HT1080 (cell line): ENCODE measurements around the gene HPCAL1. TPM values are rescaled to one million over a fixed set of nuclear protein-coding genes. Genes with fewer than 3 reads are reported as not detected.

Experiments used
- DNase-seq: peaks from one replicate; pipeline ENCODE4 v3.0.0-alpha.2; 2015; ENCODE audit warnings: low read depth
- total RNA-seq: library from RNA; depleted of rRNA; stranded (reverse); fragments of >200 nt; shearing (Covaris generic); gene quantifications from 2 replicates; pipeline ENCODE4 v1.2.3, GENCODE V29; 2014

HPCAL1 gene
- total RNA-seq, 1 experiment from 2014 or later = 201 TPM

DNA sequence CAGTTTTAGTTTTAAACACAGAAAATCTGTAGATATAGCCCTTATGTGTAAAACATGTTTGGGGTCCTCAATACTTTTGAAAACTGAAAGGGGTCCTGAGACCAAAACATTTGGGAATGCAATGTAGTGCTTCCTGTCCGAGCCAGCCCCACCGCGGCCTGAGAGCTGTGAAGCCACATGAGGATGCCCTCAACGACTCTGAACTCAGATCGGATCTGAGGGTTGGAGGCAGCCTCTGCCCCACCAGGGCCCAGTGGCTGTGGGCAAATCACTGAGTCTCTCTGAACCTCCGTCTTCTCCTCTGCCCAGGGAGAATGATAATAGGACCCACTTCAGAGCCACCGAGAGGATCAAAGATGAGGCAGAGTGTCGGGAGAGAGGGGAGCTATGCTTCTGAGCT is 33.4 kb upstream of the HPCAL1 start:
- no peak for DNase-seq

DNA sequence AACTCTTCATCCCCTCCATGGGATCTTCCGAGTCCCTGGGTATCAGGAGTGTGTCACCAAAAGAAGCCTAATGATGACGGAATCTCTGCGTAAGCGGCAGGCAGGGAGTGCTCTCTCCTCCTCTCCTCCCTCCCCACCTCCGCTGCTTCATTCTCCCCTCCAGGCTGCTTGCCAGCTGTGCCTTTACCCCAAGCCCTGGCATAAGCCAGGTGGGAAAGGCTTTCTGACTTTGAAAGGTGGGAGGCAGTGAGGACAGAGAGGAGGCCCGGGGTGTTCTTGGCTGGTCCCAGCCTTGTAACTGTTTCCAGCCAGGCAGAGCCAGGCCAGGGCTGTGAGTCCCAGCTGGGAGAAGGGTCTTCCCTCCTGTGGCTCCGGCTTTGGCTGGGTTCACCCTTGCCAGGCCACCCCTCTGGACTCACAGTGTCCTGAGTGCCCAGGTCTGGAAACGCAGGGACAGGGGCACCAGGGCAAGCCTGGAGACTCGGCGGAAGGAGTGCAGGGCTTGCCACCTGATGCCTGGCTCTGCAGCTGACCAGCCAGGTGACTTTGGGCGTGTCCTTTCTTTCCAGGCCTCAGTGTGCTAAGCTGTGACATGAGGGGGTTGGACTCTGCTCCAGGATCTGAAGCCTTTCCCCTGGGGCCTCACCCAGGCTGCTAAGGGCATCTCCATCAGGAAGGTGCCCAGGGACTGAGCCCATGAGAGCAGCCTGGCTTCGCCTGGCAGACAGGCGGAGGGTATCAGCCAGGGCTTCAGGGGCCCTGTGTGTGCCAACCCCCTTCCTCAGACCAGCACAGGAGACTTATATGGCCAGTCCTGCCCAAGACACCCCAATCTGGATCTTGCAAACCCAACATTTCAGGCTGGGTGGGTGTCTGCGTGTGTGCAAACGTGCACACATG is 32.7 kb upstream of the HPCAL1 start:
- no peak for DNase-seq

DNA sequence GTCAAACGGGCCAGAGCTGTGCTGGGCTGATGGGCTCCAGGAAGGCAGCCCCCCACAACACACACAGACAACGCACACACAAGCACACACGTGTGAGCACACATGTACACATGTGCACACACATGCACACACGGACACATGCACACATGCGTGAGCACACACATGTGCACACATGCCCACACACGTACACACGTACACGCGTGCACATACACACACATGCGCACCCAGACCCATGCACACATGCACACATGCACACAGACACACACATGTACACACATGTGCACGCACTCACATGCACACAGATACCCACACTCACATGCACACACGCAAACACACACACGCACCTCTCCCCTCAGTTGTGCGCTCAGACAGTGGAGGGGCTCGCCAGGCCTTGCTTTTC is 31.2 kb upstream of the HPCAL1 start:
- no peak for DNase-seq

DNA sequence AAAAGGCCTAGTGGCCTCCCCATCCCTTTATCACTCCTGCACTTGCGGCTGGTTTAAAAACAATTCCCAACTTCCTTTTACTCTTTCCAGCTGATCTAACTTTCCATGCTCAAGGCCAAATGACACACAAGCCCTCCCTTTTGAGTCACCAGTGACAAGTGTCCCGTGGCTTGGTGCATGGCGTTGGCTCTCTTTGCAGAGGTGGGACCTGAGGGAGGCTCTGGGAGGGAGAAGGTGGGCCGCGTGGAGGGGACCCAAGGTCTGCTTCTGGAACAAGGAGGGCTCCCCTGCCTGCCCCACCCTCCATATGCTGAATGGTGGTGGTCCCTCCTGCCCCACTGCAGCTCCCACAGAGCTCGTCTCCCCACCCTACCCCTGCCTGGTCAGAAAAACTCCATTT is 30.8 kb upstream of the HPCAL1 start:
- no peak for DNase-seq

DNA sequence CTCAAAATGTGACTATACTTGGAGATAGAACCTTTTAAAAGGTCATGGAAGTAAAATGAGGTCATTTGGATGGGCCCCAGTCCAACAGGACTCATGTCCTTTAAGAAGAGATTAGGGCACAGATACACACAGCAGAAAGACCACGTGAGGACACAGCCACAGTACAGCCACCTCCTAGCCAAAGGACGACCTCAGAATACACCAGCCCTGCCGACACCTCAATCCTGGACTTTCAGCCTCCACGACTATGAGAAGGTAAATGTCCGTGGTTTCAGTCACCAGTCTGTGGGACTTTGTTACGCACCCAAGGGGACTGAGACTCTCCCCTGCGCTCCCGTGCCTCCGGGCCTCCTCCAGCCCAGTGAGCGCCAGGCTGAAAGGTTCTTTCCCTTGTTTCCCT is 30.2 kb upstream of the HPCAL1 start:
- no peak for DNase-seq

DNA sequence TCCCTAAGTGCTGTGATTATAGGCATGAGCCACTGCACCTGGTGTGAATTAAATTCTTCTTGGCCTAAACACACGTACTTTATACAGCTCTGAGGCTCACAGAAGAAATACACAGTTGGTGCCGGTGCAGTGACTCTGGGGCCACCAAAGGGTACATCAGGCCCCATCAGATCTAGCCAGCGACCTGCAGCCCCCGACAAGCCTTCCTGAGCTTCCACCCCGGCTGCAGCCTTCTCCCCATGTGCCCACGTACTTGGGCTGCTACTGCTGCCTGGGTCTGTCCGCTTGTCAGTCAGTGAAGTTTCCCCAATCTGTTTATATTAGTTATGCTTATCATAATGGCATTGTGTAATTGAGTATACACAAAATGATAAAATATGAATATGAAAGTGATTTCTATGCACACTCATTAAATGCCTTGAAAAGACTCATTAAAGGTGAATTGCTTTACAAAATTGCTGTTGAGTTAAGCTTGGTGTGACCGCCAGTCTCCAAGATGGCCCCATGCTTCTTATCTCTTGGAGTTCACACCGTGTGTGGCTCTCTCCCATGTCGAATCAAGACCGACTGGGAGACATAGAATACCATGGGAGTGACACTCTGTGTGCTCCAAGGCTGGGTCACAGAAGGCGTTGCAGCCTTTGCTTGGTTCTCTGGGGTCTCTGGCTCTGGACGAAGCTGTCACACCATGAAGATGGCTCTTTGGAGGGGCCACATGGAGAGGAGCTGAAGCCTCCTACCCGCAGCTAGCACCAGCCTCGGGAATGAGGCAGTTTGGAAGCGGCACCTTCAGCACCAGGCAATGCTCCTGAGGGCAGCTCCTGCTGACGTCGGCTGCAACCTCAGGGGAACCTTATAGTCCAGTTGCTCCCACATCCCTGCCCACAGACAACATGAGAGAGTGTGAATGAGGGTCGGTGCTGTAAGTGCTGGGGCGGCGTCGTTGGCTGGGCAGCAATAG is 29.2 kb upstream of the HPCAL1 start:
- no peak for DNase-seq

DNA sequence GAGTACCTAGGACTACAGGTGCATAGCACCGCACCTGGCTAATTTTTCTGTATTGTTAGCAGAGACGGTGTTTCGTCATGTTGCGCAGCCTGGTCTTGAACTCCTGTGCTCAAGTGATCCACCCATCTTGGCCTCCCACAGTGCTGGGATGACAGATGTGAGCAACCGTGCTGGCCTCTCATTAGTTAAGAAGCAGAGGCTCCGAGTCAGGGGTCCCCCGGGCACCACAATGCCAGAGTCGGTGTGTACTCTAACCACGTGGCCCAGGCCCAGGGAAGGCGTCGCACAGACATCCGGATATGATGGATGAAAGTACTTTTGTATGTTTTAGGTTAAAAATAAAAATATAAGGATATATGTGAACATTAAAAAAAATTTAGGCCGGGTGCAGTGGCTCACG is 28.3 kb upstream of the HPCAL1 start:
- no peak for DNase-seq

DNA sequence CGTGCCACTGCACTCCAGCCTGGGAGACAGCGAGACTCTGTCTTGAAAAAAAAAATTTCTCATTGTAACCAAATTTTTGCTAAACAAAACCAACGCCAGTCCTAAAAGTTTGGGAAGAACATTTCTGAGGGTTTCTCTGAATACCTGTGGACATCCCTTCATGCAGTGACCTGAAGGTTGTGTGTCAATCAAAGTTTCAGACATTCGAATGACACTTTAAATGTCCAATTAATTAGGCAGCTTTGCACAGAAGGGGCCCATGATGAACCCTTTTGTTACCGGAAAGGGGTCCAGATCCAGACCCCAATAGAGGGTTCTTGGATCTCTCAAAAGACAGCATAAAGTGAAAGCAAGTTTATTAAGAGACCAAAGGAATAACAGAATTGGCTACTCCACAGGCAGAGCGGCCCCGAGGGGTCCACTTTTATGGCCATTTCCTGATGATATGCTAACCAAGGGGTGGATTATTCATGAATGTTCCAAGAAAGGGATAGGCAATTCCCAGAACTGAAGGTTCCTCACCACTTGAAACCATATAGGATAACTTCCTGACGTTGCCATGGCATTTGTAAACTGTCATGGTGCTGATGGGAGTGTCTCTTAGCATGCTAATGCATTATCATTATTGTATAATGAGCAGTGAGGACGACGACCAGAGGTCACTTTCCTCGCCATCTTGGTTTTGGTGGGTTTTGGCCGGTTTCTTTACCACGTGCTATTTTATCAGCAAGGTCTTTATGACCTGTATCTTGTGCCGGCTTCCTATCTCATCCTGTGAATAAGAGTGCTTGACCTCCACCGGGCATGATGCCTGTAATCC is 27.5 kb upstream of the HPCAL1 start:
- no peak for DNase-seq

DNA sequence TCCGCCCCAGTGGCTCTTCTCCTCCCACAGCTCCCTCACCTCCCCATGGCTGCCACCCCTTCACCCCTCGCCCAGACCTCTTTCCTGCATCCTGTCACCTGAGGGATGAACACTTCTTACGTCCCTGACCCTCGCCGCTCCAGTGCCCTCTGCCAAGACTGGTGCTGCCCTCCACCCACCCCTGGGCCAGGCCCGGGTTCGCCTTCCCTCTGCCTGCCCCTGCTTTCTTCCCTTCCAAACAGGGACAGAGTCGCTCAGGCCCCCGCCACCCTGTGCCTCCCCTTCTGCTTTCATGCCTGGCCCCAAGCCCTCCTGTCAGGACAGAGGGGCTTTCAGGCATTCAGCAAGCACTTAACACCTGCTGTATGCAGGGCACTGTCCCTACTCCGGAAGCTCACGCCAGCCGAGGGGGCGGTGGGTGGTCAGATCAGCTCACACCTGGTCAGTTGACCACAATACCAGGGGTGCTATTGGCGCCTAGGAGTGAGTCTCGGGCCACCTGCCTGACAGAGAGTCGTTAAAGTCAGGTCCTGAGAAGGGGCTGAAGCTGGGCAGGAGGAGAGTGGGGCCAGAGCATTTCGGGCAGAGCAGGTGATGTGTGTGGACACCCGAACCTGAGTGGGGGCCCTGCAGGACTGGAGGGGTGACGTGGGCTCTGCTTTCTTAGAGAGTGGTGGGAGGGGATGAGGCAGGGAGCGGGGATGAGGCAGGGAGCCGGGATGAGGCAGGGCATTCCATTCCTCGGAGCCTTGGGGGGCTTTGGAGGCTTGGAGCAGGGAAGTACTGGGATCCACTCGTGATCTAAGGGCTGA is 26.0 kb upstream of the HPCAL1 start:
- no peak for DNase-seq

DNA sequence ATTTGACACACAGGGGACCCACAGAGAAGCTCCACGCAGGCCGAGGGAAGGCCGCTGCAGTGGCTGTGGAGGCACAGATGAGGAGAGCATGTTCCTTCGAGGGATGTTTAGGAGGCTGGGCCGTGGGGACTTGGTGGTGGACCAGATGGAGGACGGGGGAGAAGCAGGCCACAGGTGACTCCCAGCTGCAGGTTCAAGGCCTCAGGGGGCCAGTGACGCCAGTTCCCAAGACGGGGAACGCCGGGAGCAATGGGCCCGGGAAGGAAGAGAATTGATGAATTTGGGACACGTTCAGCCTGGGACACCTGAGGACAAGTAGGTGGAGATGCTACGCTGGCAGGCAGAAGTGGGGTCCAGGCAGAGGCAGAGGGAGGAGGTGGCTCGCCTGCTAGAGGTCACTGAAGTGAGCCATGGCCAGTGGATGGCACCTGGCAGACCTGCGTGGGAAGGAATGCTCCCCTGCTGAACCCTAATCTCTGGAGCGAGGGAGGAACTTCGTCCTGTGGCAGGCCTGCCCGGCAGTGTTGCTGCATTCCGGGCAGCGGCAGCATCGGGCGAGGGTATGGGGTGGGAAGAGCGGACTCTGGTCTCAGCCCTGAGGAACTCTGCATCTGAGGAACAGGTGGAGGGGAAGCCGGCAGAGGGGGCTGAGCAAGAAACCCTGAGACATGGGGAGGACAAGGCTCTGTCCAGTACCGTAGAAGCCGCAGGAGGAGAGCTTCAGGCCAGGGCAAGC is 25.2 kb upstream of the HPCAL1 start:
- DNase-seq = no peak

DNA sequence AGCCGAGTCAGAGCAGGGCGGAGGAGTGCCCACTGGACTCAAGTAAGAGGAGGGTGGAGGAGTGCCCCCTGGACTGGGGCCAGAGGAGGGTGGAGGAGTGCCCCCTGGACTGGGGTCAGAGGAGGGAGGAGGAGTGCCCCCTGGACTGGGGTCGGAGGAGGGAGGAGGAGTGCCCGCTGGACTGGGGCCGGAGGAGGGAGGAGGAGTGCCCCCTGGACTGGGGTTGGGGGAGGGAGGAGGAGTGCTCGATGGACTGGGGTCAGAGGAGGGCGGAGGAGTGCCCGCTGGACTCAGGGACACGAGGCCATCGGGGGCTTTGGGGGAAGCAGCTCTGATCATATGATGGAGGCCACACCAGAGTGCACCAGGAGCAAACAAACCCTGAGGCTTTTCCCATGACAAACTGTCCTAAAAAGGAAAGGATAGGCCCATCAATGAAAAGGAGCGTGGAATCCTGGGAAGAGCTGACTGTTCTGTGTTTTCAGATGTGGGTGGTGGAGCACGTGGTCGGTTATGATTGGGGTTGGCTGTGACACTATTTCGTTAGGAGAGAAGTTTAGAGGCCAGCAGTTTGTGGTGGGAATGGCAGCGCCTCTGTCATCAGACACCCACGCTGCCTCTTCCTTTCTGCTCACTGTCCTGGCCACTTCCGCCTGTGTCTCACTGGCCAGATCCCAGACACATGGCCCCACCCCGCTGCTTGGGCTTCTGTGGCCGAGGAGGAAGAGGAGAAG is 24.5 kb upstream of the HPCAL1 start:
- DNase-seq = peak; percentile 89

DNA sequence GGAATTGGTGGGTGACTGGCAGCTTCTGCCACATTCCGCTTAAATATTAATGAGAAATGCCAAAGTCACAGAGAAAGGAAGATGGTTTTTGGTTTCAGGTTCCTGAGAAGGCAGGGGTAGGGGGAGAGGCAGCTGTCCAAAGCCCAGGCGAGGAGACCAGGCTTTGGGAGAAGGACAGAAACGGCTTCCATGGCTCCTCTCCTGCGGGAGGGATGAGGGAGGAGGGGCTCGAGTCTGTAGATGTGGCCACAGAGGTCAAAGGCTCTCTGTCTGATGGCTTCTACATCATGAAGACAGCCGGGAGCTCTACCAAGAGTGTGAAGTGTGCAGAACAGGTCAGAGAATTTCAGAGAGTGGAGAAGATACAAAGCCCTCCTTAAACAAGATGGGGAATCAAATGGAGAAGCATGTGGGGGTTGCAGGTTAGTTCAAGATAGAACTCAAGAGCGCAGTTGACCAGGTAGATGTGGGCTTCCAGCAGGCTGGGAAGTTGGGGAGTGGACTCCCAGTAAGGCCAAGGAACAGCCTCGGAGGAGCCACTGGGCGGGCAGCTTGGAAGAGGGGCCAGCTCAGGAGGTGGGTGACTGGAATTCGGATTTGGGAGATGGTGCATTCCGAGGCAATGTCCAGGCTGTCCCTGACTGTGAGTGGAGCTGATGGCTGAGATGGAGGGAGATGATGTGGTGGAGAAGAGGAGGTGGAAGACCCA is 23.8 kb upstream of the HPCAL1 start:
- DNase-seq = no peak

DNA sequence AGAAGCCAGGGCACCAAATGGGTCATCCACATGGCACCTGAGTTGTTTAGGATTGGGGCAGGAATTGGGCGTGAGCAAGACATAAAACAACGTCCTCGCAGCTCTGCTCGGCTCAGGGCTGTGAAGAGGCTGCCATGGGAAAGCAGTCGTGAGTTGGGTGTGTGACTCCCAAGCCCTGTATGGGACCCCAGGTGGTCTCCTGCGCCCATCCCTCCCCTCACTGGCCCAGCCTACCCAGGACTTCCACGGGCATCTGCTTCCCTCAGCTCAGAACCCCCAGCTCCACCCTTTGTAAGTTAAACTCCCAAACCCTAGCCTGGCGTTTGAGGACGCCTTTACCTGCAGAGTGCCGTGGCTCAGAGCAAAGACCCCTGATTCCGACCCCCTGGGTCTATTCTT is 23.2 kb upstream of the HPCAL1 start:
- DNase-seq = no peak

DNA sequence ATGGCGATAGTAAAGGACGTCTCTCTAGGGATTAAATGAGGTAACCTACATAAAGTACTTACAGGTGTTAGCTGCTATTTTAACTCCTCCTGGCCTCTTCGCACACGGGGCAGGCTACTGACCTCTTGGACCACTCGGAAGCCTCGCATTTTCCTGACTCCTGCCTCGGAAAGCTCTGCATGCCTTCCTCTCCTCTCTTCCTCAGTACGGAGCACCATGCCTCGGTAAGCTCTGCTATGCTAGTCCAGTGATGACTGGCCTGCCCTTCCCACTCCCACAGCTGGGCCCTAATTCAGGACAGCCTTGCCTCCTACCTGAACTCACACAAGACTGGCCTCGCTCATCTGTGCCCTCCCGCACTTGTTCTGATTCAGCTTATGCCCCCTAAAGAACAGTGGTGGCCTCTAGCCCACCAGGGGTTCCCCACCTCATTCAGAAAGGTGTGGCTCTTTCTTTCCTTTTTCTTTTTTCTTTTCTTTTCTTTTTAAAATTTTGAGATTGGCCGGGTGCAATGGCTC is 22.7 kb upstream of the HPCAL1 start:
- no peak for DNase-seq

DNA sequence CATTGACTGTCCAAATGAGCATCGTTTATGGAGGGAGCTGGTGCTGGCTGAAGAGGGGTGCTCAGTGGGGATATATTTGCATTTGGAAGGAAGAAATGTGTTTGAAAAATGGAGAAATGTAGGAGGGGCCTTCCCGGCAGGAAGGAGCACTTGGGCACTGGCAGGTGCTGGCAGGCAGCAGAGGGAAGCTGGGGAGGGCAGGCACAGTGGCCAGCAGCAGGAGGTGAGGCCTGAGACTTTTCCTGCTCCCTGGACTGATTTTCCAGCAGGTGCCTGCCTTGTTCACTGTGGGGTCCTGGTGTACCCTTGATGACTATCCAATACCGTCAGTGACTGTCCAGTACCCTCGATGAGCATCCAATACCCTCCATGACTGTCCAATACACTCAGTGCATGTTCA is 20.8 kb upstream of the HPCAL1 start:
- DNase-seq = no peak

DNA sequence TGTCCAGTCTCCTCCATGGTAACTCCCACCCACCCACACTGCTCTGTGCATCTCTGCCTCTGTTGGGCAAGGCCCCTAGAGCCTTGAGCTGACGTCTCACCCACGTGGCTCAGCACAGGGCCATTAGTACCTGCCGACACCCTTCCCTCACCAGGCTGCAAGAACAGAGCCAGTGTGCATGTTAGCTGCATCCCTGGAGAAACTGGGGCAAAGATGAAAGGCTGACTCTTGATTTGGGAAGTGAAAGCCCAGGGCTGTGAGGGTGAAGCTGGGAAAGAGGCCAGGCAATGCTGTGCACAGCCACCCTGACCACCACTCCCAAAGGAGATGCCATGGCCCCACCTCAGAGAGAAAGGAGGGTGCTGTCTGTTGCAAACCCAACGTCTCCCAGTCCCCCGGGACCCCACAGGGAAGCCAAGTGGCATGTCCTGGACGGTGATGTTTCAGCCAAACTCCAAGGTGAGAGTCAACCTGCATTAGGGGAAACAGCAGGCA is 20.0 kb upstream of the HPCAL1 start:
- no peak for DNase-seq

DNA sequence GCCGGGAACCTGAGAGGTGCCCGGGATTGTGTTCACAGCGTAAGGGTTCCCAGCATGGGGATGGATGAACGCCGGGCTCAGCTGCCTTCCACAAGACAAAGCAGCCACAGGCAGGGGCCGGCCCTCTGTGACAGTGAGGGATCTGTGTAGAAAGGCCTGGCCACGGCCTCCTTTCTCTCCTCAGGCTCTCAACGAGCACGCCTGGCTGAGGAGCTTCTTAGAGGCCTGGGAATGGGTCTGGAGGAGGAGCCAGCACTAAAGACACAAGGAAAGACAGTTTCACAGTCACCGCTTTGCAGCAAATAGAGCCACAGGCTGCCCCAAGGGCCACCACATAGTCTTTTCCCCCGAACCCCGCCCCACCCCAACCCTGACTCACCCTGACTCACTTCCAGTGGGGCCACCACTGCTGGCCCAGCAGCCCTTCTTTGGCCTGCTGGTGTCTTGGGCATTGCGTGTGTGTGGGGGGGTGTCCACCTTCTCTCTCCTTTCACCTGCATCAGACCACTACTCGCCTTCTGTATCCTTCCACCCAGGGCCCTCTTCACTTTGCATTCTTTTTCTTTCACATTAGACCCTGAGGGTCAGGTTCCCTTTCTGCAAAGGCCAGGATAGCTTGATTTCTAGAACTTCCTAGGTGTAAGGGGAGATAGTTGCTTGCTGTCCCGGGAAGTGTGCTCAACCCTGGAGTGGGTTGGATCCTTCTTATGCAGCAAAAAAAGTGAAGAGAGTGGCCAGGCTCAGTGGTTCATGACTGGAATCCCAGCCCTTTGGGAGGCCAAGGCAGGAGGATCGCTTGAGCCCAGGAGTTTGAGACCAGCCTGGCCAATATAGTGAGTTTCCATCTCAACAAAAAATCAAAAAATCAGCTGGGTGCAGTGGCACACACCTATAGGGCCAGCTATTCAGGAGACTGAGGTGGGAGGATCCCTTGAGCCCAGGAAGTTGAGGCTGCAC is 19.3 kb upstream of the HPCAL1 start:
- DNase-seq = peak; percentile 96
